ENCODE data around the gene GIPC3. TPM values are rescaled to one million over a fixed set of nuclear protein-coding genes. Genes with fewer than 3 reads are reported as not detected.

GIPC3 gene
- total RNA-seq, 1 experiment from 2014 or later = not detected

DNA sequence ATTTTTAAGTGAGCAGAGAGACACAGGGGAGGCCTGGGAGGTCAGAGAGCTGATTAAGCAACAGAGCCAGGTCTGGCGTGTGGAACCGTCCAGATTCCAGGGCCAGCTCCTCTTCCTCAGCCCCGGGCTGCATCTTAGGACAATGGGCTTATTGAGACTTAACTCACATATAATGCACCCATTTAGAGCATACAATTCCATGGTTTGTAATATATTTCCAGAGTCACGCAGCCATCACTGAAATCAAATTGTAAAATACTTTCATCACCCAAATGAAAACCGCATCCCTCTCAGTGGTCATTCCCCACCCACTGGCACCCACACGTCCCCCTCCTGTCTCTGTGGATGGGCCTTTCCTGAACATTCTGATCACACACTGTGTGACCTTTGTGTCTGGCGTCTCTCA, 14.7 kb upstream of the GIPC3 start:
- Histone ChIP-seq H3K79me2 (ENCODE audit: low read length) (peaks cover 13% of the 10 kb centered on the region), H3K4me2 (ENCODE audit: low read depth, low read length, poor library complexity, severe bottlenecking) (no peak overlapping the region), H2AFZ (ENCODE audit: low read length) (no peak overlapping the region), H3K9me3 (ENCODE audit: low read length) (no peaks in the 10 kb centered on the region), H3K4me1 (ENCODE audit: low read length) (peaks cover 13% of the 10 kb centered on the region), H3K9me2 (replicated peaks; ENCODE audit: insufficient read depth, low read length) (no peaks in the 10 kb centered on the region), H3K27me3 (ENCODE audit: low read length) (no peaks in the 10 kb centered on the region), H3K9ac (ENCODE audit: low read length) (no peak overlapping the region), H3K36me3 (ENCODE audit: insufficient read depth, low read length) (peaks cover 7% of the 10 kb centered on the region; the same call in 1 of the 2 replicates), H4K20me1 (ENCODE audit: insufficient read depth, low read depth, low read length) (peaks cover 7% of the 10 kb centered on the region; the same call in 1 of the 2 replicates), H3K27ac (ENCODE audit: low read length) (no peak overlapping the region), H3K4me3 (ENCODE audit: low read length) (no peak overlapping the region)
- DNase-seq = no peak

DNA sequence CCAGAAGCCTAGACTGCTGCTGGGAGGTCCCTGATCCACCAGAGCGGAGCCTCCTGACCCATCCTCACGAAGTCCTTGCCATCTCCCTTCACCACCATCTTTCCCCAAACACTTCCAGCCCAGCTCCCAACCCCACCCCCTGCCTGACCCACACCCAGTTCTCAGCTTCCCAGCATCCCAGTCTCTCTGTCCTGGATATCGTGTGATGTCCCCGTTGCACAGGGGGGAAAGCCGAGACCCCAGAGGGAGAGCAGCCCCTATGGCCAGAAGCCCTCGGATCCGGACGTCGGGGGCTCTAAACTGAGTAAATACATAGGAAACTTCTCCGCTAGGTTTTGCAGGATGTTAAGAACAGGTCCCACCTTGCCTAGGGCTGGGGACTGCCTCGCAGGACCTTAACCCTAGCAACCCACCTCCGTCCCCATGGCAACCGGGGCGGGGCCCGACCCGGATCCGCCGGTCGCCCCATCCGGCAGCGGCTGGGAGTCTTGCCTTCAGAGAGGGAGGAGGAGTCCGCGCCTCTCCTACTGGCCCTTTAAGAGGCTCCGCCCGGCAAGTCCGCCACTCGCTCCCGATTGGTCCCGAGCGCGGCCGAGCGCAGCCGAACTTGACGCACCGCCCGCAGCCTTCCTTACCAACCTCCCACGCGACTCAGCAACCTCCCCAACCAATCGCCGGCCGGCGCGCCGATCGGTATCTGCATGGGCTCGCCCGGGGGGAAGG, 13.0 kb upstream of the GIPC3 start:
- H3K9me2 ChIP-seq (replicated peaks; ENCODE audit: insufficient read depth, low read length) = no peaks in the 10 kb centered on the region
- no peaks in the 10 kb centered on the region for H3K9me3 ChIP-seq (ENCODE audit: low read length)
- no peak overlapping the region for H3K27ac ChIP-seq (ENCODE audit: low read length)
- H3K27me3 ChIP-seq (ENCODE audit: low read length) = no peaks in the 10 kb centered on the region
- DNase-seq = peak; percentile 100
- peaks cover 13% of the 10 kb centered on the region for H3K79me2 ChIP-seq (ENCODE audit: low read length)
- H3K4me3 ChIP-seq (ENCODE audit: low read length) = peak overlapping the region; percentile 86
- peaks cover 13% of the 10 kb centered on the region for H3K4me1 ChIP-seq (ENCODE audit: low read length)
- peaks cover 7% of the 10 kb centered on the region; the same call in 1 of the 2 replicates for H4K20me1 ChIP-seq (ENCODE audit: insufficient read depth, low read depth, low read length)
- peaks cover 10% of the 10 kb centered on the region; the same call in 1 of the 2 replicates for H3K36me3 ChIP-seq (ENCODE audit: insufficient read depth, low read length)
- peak overlapping the region; percentile 99 for H3K4me2 ChIP-seq (ENCODE audit: low read depth, low read length, poor library complexity, severe bottlenecking)
- peak overlapping the region; percentile 88; the same call in 1 of the 2 replicates for H2AFZ ChIP-seq (ENCODE audit: low read length)
- H3K9ac ChIP-seq (ENCODE audit: low read length) = peak overlapping the region; percentile 89

DNA sequence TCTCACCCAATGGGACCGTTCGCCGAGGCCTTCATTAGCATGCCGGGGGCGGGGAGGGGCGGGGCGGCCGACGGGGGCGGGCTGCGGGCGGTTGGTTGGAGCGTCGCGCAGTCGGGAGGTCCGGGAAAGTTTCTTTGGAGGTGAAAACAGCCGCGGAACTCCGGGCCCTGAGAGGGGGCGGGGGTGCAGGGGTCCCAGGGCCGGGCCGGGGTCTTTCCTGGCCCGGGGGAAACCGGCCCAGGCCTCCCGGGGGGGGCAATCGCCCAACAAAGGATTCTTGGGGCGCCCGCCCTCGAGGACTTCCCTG, 12.5 kb upstream of the GIPC3 start, which contains the start of gene HMG20B:
TSS of gene HMG20B (plus strand) at position 90 of the 307 bp plus-strand sequence. CDS start 366 bp downstream, outside the sequence.
- Histone ChIP-seq H3K27me3 (ENCODE audit: low read length) (no peaks in the 10 kb centered on the region), H2AFZ (ENCODE audit: low read length) (peak within 1 kb of the TSS; percentile 88; the same call in 1 of the 2 replicates), H3K4me1 (ENCODE audit: low read length) (peaks cover 13% of the 10 kb centered on the region), H3K36me3 (ENCODE audit: insufficient read depth, low read length) (peaks cover 10% of the 10 kb centered on the region; the same call in 1 of the 2 replicates), H3K79me2 (ENCODE audit: low read length) (peaks cover 13% of the 10 kb centered on the region), H3K9ac (ENCODE audit: low read length) (peak within 1 kb of the TSS; percentile 94), H3K27ac (ENCODE audit: low read length) (peak within 1 kb of the TSS; percentile 68), H3K4me3 (ENCODE audit: low read length) (peak within 1 kb of the TSS; percentile 97), H4K20me1 (ENCODE audit: insufficient read depth, low read depth, low read length) (peaks cover 7% of the 10 kb centered on the region; the same call in 1 of the 2 replicates), H3K4me2 (ENCODE audit: low read depth, low read length, poor library complexity, severe bottlenecking) (peak within 1 kb of the TSS; percentile 99), H3K9me2 (replicated peaks; ENCODE audit: insufficient read depth, low read length) (no peaks in the 10 kb centered on the region), H3K9me3 (ENCODE audit: low read length) (no peaks in the 10 kb centered on the region)
- no peak for DNase-seq

GRCh38 chr19:3573162-3573857, 12.0 kb upstream of the GIPC3 start:
- peaks cover 13% of the 10 kb centered on the region for H3K79me2 ChIP-seq (ENCODE audit: low read length)
- H3K9me3 ChIP-seq (ENCODE audit: low read length) = no peaks in the 10 kb centered on the region
- peak; percentile 70 for DNase-seq
- H3K27me3 ChIP-seq (ENCODE audit: low read length) = no peaks in the 10 kb centered on the region
- H3K4me3 ChIP-seq (ENCODE audit: low read length) = peak overlapping the region; percentile 97
- peaks cover 10% of the 10 kb centered on the region; the same call in 1 of the 2 replicates for H3K36me3 ChIP-seq (ENCODE audit: insufficient read depth, low read length)
- H3K27ac ChIP-seq (ENCODE audit: low read length) = peak overlapping the region; percentile 68
- H4K20me1 ChIP-seq (ENCODE audit: insufficient read depth, low read depth, low read length) = peaks cover 7% of the 10 kb centered on the region; the same call in 1 of the 2 replicates
- H3K4me1 ChIP-seq (ENCODE audit: low read length) = peaks cover 13% of the 10 kb centered on the region
- H2AFZ ChIP-seq (ENCODE audit: low read length) = 0 out of 2 replicates have a peak overlapping the region, but pooled peaks have one; percentile 57
- peak overlapping the region; percentile 94 for H3K9ac ChIP-seq (ENCODE audit: low read length)
- H3K9me2 ChIP-seq (replicated peaks; ENCODE audit: insufficient read depth, low read length) = no peaks in the 10 kb centered on the region
- H3K4me2 ChIP-seq (ENCODE audit: low read depth, low read length, poor library complexity, severe bottlenecking) = peak overlapping the region; percentile 95

DNA sequence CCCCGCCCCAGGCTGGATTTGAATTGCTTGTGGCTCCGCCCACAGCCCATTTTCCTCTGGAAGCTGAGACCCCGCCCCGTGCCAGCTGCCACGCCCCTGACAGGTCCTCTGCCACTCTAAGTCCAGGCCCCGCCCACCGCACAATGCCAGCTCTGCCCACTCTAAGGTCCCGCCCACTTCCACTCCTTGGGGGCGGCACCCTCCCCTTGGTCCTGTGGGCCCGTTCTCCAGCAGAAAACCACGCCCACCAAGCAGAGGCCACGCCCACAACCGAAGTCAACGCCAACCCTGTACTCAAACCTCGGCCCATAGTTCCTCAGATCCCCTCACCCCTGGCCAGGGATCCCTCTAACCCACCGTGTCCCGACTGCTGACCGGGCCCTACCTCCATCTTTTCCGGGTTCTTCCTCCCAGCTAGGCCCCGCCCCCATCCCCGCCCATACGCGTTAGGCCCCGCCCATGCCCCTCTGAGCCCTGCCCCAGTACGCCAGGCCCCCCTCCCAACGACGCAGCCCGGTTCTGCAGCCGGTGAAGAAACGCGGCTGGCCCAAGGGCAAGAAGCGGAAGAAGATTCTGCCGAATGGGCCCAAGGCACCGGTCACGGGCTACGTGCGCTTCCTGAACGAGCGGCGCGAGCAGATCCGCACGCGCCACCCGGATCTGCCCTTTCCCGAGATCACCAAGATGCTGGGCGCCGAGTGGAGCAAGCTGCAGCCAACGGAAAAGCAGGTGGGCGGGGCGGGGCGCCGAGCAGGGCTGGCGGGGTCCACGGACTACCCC, 11.2 kb upstream of the GIPC3 start:
- peaks cover 7% of the 10 kb centered on the region; the same call in 1 of the 2 replicates for H4K20me1 ChIP-seq (ENCODE audit: insufficient read depth, low read depth, low read length)
- peak overlapping the region; percentile 94; the same call in 1 of the 2 replicates for H3K9ac ChIP-seq (ENCODE audit: low read length)
- H3K36me3 ChIP-seq (ENCODE audit: insufficient read depth, low read length) = peaks cover 10% of the 10 kb centered on the region; the same call in 1 of the 2 replicates
- DNase-seq = peak; percentile 100
- no peaks in the 10 kb centered on the region for H3K9me2 ChIP-seq (replicated peaks; ENCODE audit: insufficient read depth, low read length)
- H3K27ac ChIP-seq (ENCODE audit: low read length) = no peak overlapping the region
- H3K4me3 ChIP-seq (ENCODE audit: low read length) = peak overlapping the region; percentile 97
- H3K9me3 ChIP-seq (ENCODE audit: low read length) = no peaks in the 10 kb centered on the region
- no peaks in the 10 kb centered on the region for H3K27me3 ChIP-seq (ENCODE audit: low read length)
- H2AFZ ChIP-seq (ENCODE audit: low read length) = no peak overlapping the region
- H3K4me2 ChIP-seq (ENCODE audit: low read depth, low read length, poor library complexity, severe bottlenecking) = peak overlapping the region; percentile 95
- peaks cover 13% of the 10 kb centered on the region for H3K79me2 ChIP-seq (ENCODE audit: low read length)
- peaks cover 13% of the 10 kb centered on the region for H3K4me1 ChIP-seq (ENCODE audit: low read length)

DNA sequence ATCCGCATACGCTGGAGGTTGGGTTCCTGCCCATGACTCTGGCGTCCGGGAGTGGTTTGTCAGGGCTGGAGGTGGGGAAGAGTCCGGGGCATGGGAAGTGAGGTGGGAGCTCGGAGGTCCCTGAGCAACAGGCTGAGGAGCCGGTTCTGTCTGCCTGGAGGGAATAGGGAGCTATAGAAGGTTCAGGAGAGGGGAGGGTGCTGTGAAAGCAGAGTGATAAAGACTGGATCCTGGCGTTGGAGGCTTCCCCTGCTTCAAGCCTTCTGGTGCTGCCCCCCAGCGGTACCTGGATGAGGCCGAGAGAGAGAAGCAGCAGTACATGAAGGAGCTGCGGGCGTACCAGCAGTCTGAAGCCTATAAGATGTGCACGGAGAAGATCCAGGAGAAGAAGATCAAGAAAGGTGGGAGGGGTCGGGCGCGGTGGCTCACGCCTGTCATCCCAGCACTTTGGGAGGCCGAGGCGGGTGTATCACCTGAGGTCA, 10.0 kb upstream of the GIPC3 start:
- H4K20me1 ChIP-seq (ENCODE audit: insufficient read depth, low read depth, low read length) = peaks cover 7% of the 10 kb centered on the region; the same call in 1 of the 2 replicates

GRCh38 chr19:3575949-3576673, 9.2 kb upstream of the GIPC3 start:
- Histone ChIP-seq H4K20me1 (ENCODE audit: insufficient read depth, low read depth, low read length) (peaks cover 7% of the 10 kb centered on the region; the same call in 1 of the 2 replicates), H3K4me3 (ENCODE audit: low read length) (no peak overlapping the region), H3K9me3 (ENCODE audit: low read length) (no peaks in the 10 kb centered on the region), H3K4me1 (ENCODE audit: low read length) (peaks cover 10% of the 10 kb centered on the region), H3K4me2 (ENCODE audit: low read depth, low read length, poor library complexity, severe bottlenecking) (no peak overlapping the region), H3K27me3 (ENCODE audit: low read length) (no peaks in the 10 kb centered on the region), H3K9ac (ENCODE audit: low read length) (no peak overlapping the region), H3K79me2 (ENCODE audit: low read length) (peaks cover 13% of the 10 kb centered on the region), H2AFZ (ENCODE audit: low read length) (no peak overlapping the region), H3K9me2 (replicated peaks; ENCODE audit: insufficient read depth, low read length) (no peaks in the 10 kb centered on the region), H3K36me3 (ENCODE audit: insufficient read depth, low read length) (peaks cover 10% of the 10 kb centered on the region; the same call in 1 of the 2 replicates), H3K27ac (ENCODE audit: low read length) (no peak overlapping the region)
- DNase-seq = peak; percentile 40

More for the DNA sequence above, 10.0 kb upstream of the GIPC3 start:
- H3K9me3 ChIP-seq (ENCODE audit: low read length) = no peaks in the 10 kb centered on the region
- no peaks in the 10 kb centered on the region for H3K27me3 ChIP-seq (ENCODE audit: low read length)
- no peak overlapping the region for H3K27ac ChIP-seq (ENCODE audit: low read length)
- H3K79me2 ChIP-seq (ENCODE audit: low read length) = peaks cover 13% of the 10 kb centered on the region
- no peaks in the 10 kb centered on the region for H3K9me2 ChIP-seq (replicated peaks; ENCODE audit: insufficient read depth, low read length)
- H2AFZ ChIP-seq (ENCODE audit: low read length) = no peak overlapping the region
- no peak overlapping the region for H3K4me3 ChIP-seq (ENCODE audit: low read length)
- H3K4me1 ChIP-seq (ENCODE audit: low read length) = peaks cover 10% of the 10 kb centered on the region
- H3K36me3 ChIP-seq (ENCODE audit: insufficient read depth, low read length) = peaks cover 10% of the 10 kb centered on the region; the same call in 1 of the 2 replicates
- H3K9ac ChIP-seq (ENCODE audit: low read length) = no peak overlapping the region
- H3K4me2 ChIP-seq (ENCODE audit: low read depth, low read length, poor library complexity, severe bottlenecking) = no peak overlapping the region
- DNase-seq = peak; percentile 49

Measured in Karpas-422 (cell line).